Kidney tubule cell (primary cell): ENCODE results near the gene RTTN.

Experiments
- DNase-seq: peaks from one replicate; pipeline ENCODE4 v3.0.0-alpha.2; 2018; ENCODE audit warnings: low spot score

The RTTN gene

GRCh38 chr18:69980509-69980908 lies 225.0 kb downstream of the RTTN start:
- DNase-seq: no peak

DNA sequence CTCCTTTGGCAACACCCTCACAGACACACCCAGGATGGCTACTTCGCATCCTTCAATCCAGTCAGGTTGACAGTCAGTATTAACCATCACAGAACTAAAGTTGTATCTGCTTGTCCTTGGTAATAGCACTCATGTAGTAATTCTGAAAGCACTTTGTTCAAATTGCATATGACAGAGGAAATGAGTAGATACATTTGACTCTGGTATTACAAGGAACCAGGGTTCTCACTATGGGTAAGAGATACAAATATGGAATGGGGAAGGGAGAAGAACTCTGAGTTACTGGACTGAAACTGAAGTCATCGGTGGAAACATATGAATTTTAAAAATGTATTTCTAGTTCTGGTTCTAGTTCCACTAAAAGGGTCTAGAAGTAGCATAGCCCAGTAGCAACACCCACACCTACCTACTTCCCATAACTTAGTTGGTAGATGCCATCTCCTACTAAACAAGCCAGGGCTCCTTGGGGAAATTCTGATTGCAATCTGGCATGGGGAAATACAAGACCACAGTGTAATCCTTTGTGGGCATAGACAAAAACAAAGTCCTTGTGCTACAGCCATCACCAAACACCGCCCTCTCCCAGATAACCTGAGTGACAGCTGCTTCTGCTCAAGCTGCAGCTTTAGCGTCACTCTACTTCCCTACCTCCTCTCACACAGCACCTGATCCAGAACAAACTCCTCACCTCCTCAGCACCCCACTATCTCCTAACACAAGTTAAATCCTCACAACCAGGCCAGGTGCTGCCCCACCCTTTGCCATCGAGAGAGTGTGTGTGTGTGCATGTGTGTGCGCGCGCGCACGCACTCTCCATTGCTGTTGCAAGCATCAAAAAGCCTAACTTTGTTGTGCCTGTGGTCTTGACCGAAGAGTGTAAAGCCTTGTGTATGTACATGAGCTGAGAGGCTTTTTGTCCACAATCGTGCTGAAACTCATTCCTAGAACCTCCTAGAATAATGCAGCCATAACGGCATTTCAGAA lies 226.5 kb downstream of the RTTN start:
- no peak for DNase-seq

DNA sequence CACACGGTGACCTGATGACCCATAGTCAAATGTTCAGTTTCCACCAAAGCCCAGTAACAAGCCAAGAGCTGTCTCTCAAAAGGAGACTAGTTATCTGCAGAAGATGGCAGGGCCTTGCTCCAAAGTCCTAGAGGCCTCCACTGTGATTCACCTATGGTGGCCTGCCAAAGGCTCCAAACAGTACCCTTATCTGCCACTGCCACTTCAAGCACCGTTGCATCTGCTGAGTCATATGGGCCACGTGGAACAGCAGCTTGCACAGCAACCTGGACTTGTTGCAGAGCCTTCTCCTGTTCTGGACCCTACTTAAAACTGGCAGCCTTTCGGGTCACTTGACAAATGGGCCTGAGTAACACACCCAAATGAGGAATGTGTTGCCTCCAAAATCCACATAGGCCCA lies 230.2 kb downstream of the RTTN start:
- peak; percentile 39 for DNase-seq

GRCh38 chr18:69974365-69974764 lies 231.1 kb downstream of the RTTN start:
- peak; percentile 84 for DNase-seq

DNA sequence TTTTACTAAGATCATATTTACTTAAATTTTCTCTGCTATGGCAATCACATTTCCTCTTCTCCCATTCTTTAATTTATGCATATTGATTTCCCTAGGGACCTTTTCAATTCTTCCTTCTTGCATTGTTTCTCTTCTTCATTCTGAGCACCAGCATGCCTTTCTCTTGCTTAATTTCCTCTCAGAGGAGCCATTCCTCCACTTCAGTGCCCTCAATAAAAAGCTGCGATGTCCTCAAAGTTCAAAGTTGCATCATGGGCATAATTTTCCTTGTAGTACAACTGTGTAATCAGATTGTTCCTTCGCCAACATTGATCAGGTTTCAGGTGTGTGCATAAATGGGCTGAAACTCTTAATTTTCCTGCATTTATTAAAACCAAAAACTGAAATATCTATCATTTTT lies 236.0 kb downstream of the RTTN start:
- no peak for DNase-seq

DNA sequence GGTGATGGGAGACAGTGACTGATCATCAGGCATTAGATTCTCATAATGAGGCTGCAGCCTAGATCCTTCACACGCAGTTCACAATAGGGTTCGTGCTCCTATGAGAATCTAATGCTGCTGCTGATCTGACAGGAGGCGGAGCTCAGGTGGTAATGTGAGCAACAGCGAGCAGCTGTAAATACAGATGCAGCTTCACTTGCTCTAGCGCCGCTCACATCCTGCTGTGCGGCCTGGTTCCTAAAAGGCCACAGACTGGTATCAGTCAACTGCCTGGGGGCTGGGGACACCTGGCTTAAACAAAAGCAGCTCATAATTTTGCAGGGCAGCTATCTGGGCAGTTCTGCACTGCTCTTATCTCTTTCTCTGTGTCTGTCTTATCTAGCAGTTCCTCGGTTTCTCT lies 237.4 kb downstream of the RTTN start:
- no peak for DNase-seq

- no peak for DNase-seq
These were observed 242.3 kb downstream of the RTTN start for GRCh38 chr18:69963196-69963595.

DNA sequence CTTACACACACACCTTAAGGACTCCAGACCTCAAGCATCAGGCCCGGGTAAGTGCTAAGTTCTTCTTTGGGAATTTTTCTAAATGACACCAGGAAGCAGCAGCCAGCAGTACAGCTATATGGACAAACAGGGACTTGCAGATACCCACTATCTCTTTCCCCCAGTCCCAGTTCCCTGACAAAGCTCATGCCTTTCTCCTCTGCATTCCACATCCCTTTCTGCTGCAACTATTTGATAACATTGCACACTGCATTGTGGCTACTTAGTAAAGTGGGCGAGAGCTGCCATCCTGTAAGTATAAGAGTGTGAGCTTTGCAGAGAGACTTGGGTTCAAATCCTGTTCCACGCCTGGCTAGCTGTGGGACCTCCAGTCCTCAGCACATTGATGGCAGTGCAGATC lies 243.8 kb downstream of the RTTN start:
- DNase-seq: no peak

DNA sequence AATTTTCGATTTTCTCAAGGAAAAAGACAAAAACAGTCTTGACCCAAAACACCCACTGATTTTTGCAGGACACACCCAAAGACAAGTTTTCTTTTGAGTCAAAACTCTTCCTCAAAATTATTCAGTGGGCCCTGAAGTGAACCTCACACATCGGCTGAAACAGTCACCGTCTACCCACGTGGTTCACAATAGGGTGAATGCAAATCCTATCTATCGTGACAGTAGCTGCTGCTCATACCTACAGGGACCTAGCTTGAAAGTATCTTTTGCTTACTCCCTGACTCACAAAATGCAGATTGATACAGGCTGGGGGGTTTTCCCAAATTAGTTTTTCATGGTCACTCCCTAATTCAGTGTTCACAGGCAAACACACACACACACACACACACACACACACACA lies 247.1 kb downstream of the RTTN start:
- DNase-seq: no peak

- no peak for DNase-seq
These were observed 247.7 kb downstream of the RTTN start for GRCh38 chr18:69957747-69958146.

DNA sequence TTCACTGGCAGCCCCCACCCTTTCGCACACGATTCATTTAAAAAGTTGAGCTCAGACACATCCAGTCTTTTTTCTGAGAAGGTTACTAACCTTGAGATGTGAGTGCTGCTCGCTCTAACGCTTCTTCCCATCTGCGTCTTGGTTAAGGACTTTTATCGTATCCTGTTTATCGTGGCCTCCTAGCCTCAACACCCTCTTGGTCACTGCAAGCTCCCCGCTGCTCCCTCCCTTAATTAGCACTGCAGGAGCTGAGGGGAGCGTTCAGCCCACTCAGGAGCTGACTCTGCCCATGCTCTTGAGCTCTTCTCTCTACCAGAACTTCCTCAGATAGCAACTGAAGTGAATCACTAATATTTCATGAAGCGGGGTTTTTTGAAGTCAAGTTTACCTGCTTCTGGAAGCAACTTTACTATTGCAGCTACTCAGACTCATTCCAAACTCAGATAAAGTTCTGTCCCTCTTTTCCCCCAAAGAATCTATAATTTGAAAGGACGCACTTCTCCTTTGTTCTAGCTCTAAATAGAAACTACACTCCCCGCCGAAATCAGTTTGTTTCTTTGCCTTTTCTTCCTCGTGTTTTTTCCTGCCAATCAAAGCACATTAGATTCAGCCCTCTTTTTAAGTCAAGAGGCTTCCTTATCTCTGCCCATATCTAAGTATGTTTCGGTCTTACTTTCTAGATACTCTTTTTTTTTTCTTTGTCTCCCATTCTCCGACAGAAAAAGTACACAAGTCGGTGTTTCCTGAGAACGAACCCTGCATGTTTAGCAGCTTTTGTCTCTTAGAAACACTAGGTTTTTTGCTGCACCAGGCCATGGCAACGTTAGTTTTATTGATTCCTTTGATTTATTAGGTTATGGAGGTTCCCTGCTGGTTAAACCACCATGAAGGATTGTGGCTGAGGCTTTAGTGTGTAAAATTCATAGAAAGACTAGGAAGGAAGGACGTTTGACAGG lies 248.5 kb downstream of the RTTN start:
- no peak for DNase-seq

DNA sequence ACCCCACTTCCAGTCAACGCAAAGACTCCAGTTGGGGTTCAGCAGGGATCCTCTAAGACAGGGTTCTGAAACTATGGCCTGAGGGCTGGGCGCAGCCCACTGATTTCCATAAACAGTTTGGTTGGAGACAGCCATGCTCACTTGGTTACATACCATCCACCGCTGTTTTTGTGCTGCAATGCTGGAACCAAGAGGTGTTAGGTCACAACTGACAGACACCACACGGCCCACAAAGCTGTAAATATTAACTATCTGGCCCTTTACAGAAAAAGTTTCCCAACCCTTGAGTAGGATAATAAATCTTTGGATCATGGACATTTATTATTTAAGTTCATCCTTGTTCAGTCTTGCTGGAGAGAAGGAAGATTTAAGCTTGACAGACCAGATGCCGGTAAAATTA lies 249.4 kb downstream of the RTTN start:
- DNase-seq: peak; percentile 20

GRCh38 chr18:69954719-69955480 lies 250.6 kb downstream of the RTTN start:
- DNase-seq: no peak

DNA sequence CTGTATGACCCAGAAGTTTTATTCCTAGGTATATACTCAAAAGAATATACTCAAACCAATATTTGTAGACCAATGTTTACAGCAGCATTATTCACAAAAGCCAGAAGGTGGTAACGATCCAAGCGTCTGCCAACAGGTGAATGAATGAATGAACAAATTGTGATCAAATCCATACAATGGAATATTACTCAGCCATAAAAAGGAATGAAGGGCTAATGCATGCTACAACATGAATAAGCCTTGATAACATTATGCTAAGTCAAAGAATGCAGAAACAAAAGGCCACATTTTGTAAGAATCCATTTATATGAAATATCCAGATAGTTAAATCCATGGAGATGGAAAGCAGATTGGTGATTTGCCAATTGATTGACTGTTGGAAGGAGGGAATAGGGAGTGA lies 252.3 kb downstream of the RTTN start:
- DNase-seq: no peak
